PFSK-1 (cell line): Measurements from ENCODE around the gene MED23.

Experiments used
- FOXP2 ChIP-seq: optimal IDR thresholded peaks from 2 replicates; pipeline ENCODE3; 2011; ENCODE audit warnings: borderline replicate concordance, control low read depth, inconsistent platforms; ENCODE audit not compliant: insufficient read depth; ENCODE audit errors: extremely low read length, extremely low read depth
- POLR2AphosphoS5 ChIP-seq: IDR thresholded peaks from 2 replicates; pipeline ENCODE4 v1.6.1; 2012; ENCODE audit warnings: low read depth, mild to moderate bottlenecking, control low read depth, low read length, moderate library complexity
- REST ChIP-seq, 2 experiments: IDR thresholded peaks; 2 replicates each; pipeline versions ENCODE4 v1.6.1 to v1.8.0; 2011 to 2012; ENCODE audit warnings: low read depth in 2 of 2, low read length in 2 of 2, control low read depth in 1 of 2, inconsistent platforms in 1 of 2, mild to moderate bottlenecking in 1 of 2, moderate library complexity in 1 of 2; ENCODE audit not compliant: insufficient read depth in 1 of 2
- TAF1 ChIP-seq: IDR thresholded peaks from 2 replicates; pipeline ENCODE4 v1.6.1; 2012; ENCODE audit warnings: low read length, control low read depth, borderline replicate concordance; ENCODE audit not compliant: insufficient read depth

- TF ChIP-seq POLR2AphosphoS5 (no peak), FOXP2 (no peak), TAF1 (no peak), REST (IDR thresholded peaks at IDR 0.05; ENCODE audit: insufficient read depth in 1 of 2, low read depth in 2 of 2, low read length in 2 of 2) (no peak)
Observed at GRCh38 chr6:131654326-131654725, 26.3 kb upstream of the MED23 start.
